Thoracic aorta (tissue), 2 donors: ENCODE results near the gene SLC22A23. TPM values are rescaled to one million over a fixed set of nuclear protein-coding genes. Genes with fewer than 3 reads are reported as not detected.

ENCODE experiments used
- ATAC-seq: fragments of 150-250 bp; one replicate; pipeline ENCODE4 v1.8.0; 2017; ENCODE audit warnings: low read depth; ENCODE audit not compliant: insufficient number of reproducible peaks, low FRiP score
- DNase-seq: peaks from one replicate; pipeline ENCODE4 v3.0.0-alpha.2; 2020; ENCODE audit warnings: low spot score
- H3K27ac ChIP-seq, 2 donors: fragments of 200-600 bp; sonication (generic); 1 replicate in 1 of 2; 2 replicates in 1 of 2; pipeline ENCODE4 v1.5.1; 2016; ENCODE audit warnings: mild to moderate bottlenecking in 2 of 2, moderate library complexity in 2 of 2
- H3K27me3 ChIP-seq: fragments of 200-600 bp; sonication (generic); replicated peaks from 2 replicates; pipeline ENCODE4 v1.6.0; 2016; ENCODE audit warnings: mild to moderate bottlenecking; ENCODE audit not compliant: insufficient read depth
- H3K36me3 ChIP-seq: fragments of 200-600 bp; sonication (generic); one replicate; pipeline ENCODE4 v1.5.1; 2016
- H3K4me1 ChIP-seq, 2 donors: fragments of 200-600 bp; sonication (generic); 1 replicate in 1 of 2; 2 replicates in 1 of 2; pipeline versions ENCODE4 v1.5.1 to v1.6.0; 2016; ENCODE audit warnings: low read depth in 2 of 2, mild to moderate bottlenecking in 1 of 2; ENCODE audit not compliant: control insufficient read depth in 1 of 2
- H3K4me3 ChIP-seq: fragments of 200-600 bp; sonication (generic); 2 replicates; pipeline ENCODE4 v1.5.1; 2016; ENCODE audit warnings: mild to moderate bottlenecking
- H3K9me3 ChIP-seq: fragments of 200-600 bp; sonication (generic); 2 replicates; pipeline ENCODE4 v1.5.1; 2016
- CTCF ChIP-seq: fragments of 200-600 bp; sonication (generic); IDR thresholded peaks from one replicate; pipeline ENCODE4 v1.5.1; 2019; ENCODE audit warnings: antibody characterized with exemption
- total RNA-seq, 2 donors: library from RNA; depleted of rRNA; stranded (reverse); fragments of >200 nt; gene quantifications; one replicate each; pipeline versions ENCODE4 v1.1.0 to v1.2.3, GENCODE V29; 2016

The SLC22A23 gene
- total RNA-seq, 2 donors from 2014 or later = 5.1 to 9.7 TPM

GRCh38 chr6:3376893-3377535 is 79.8 kb downstream of the SLC22A23 start:
- no peak overlapping the region for H3K27ac ChIP-seq
- no peak for TF ChIP-seq CTCF
- no peak for ATAC-seq

DNA sequence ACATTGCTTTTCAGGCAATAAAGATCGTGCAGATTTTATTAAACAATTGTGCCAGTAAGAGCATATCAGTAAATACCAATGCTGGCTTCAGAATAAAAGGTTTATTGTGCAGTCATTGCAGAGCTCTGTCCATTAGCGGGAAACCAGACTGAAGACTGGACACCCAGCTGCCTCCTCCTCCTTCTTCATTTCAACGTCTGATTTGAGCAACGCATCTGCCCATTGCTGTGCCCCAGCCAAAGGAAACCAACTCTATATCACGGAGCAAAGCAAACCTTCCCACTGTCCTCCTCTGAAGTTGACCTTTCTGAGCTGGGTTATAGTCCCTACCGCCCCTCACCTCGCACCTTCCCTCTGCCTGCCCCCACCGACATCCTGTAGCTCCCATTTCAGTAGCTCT is 80.8 kb downstream of the SLC22A23 start:
- H3K9me3 ChIP-seq = no peaks in the 10 kb centered on the region
- no peaks in the 10 kb centered on the region for H3K27me3 ChIP-seq
- no peak overlapping the region for H3K27ac ChIP-seq
- no peaks in the 10 kb centered on the region for H3K36me3 ChIP-seq
- no peak for DNase-seq
- H3K4me1 ChIP-seq = no peaks in the 10 kb centered on the region
- no peak for ATAC-seq
- no peak for TF ChIP-seq CTCF
- no peak overlapping the region for H3K4me3 ChIP-seq

More at GRCh38 chr6:3376893-3377535, 79.8 kb downstream of the SLC22A23 start:
- Histone ChIP-seq H3K27me3 (no peaks in the 10 kb centered on the region), H3K9me3 (no peaks in the 10 kb centered on the region), H3K4me3 (no peak overlapping the region), H3K36me3 (no peaks in the 10 kb centered on the region), H3K4me1 (no peaks in the 10 kb centered on the region)
- DNase-seq = no peak

- Histone ChIP-seq H3K27ac (no peak overlapping the region), H3K27me3 (no peaks in the 10 kb centered on the region), H3K4me1 (no peaks in the 10 kb centered on the region), H3K36me3 (no peaks in the 10 kb centered on the region), H3K9me3 (no peaks in the 10 kb centered on the region), H3K4me3 (no peak overlapping the region)
- DNase-seq (no peak), ATAC-seq (no peak)
- no peak for TF ChIP-seq CTCF
These were observed 83.2 kb downstream of the SLC22A23 start for GRCh38 chr6:3373597-3374203.

GRCh38 chr6:3372912-3373554 is 83.8 kb downstream of the SLC22A23 start:
- no peak for ATAC-seq
- H3K4me3 ChIP-seq = no peak overlapping the region
- H3K27me3 ChIP-seq = no peaks in the 10 kb centered on the region
- DNase-seq = no peak
- H3K4me1 ChIP-seq = no peaks in the 10 kb centered on the region
- H3K36me3 ChIP-seq = no peaks in the 10 kb centered on the region
- H3K9me3 ChIP-seq = no peaks in the 10 kb centered on the region
- TF ChIP-seq CTCF = no peak
- H3K27ac ChIP-seq = no peak overlapping the region

DNA sequence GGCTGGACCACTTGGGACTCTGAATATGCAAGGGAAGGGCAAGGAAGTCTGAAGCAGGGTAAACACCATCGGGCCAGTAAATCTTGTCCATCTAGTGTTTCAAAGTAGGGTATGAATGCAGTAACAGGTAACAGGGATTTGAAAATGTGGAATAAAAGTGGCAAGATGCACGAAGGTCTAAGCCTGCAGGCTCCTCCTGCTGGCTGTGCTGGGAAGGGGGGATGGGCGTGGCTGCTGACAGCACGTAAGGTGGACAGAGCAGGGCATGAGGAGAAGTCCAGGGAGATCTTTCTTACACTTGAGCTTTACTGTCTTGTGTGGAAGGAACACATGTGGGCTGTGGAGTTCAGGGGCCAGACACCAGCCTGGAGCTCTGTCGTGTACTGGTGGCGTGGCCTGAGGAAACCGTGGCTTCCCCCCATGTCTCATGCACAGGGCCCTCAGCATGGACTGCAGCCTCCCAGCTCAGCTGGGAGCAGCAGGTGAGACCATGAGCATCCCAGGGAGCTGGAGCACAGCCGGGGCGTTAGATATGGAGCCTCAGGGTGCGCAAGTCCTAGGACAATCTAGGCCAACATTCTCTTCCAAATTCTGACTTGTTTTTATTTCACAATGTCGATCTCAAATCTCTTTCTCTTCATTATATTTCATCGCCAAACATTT is 84.5 kb downstream of the SLC22A23 start:
- H3K36me3 ChIP-seq = no peaks in the 10 kb centered on the region
- TF ChIP-seq CTCF = no peak
- no peak overlapping the region for H3K4me3 ChIP-seq
- ATAC-seq (no peak), DNase-seq (no peak)
- H3K9me3 ChIP-seq = no peaks in the 10 kb centered on the region
- no peaks in the 10 kb centered on the region for H3K4me1 ChIP-seq
- H3K27ac ChIP-seq = no peak overlapping the region
- H3K27me3 ChIP-seq = no peaks in the 10 kb centered on the region
